Gastroesophageal sphincter (tissue), 3 donors: ENCODE data around the gene STARD8.

ENCODE experiments used
- CTCF ChIP-seq, 4 experiments: fragments of 200-600 bp in 2 of 4; fragments of 450-650 bp in 2 of 4; sonication (generic) in 1 of 4; IDR thresholded peaks; one replicate each; pipeline ENCODE4 v1.5.1; 2017 to 2019; ENCODE audit warnings: antibody characterized with exemption in 4 of 4, mild to moderate bottlenecking in 2 of 4, moderate library complexity in 2 of 4
- EP300 ChIP-seq: sonication (generic); formaldehyde crosslinking; IDR thresholded peaks from one replicate; pipeline ENCODE4 v1.6.1; 2017; ENCODE audit warnings: antibody characterized with exemption, mild to moderate bottlenecking
- POLR2A ChIP-seq, 2 donors: fragments of 450-650 bp; IDR thresholded peaks; one replicate each; pipeline ENCODE4 v1.6.1; 2017; ENCODE audit warnings: antibody characterized with exemption in 2 of 2, mild to moderate bottlenecking in 2 of 2, moderate library complexity in 1 of 2

DNA sequence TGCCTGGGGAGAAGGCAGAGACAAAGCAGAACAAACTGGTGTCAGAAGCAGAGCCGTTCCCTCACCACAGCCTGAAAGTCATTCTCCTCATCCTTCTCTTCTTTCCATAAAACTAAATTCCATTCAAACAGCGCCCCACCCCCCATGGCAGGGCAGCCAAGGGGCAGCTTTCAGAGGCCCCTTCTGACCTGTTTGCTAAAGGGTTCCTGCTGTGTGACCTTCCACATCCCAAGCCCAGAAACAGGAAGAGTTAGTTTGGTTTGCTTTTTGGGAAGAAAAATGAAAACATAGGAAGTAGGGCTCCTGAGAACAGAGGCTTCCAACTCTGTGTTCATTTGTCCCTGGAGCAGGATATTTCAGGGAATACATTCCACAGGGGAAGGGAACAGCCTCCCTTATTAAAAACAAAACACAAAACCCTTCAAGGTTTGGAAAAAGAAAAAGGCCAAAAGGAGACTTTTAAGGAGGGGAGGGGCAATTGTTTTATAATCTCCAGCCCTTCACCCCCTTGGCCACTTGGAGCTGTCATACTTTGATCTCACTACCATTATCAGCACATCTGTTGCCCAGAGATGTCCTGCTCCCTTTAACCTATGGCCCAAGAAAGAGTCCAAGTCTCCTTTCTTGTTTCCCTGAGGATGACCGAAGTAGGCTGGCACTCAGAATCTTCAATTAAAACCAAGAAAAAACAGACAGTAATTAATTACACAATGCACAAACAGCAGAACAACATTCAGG is 25.3 kb downstream of the STARD8 start:
- TF ChIP-seq CTCF (IDR thresholded peaks at IDR 0.05) = no peak
- TF ChIP-seq EP300 = no peak
- TF ChIP-seq POLR2A (IDR thresholded peaks at IDR 0.05) = no peak
